HAP-1 (cell line): ENCODE results near the gene SLC6A6.

Experiments used
- DNase-seq, 2 experiments: peaks; one replicate each; pipeline ENCODE4 v3.0.0-alpha.2; 2016 to 2020; ENCODE audit warnings: low spot score in 2 of 2
- H3K27me3 ChIP-seq: fragments of 250-450 bp; sonication (Bioruptor Pico); 2 replicates; pipeline ENCODE4 v1.5.1; 2020; ENCODE audit warnings: low read depth, mild to moderate bottlenecking, moderate library complexity
- H3K36me3 ChIP-seq: fragments of 250-450 bp; sonication (Bioruptor Pico); replicated peaks from 2 replicates; pipeline ENCODE4 v1.5.1; 2020; ENCODE audit warnings: mild to moderate bottlenecking
- H3K4me1 ChIP-seq: fragments of 250-450 bp; sonication (Bioruptor Pico); 2 replicates; pipeline ENCODE4 v1.5.1; 2020; ENCODE audit warnings: mild to moderate bottlenecking
- H3K4me3 ChIP-seq: fragments of 250-450 bp; sonication (Bioruptor Pico); 2 replicates; pipeline ENCODE4 v1.5.1; 2020; ENCODE audit warnings: mild to moderate bottlenecking, moderate library complexity
- H3K9me3 ChIP-seq: fragments of 250-450 bp; sonication (Bioruptor Pico); 2 replicates; pipeline ENCODE4 v1.5.1; 2020; ENCODE audit warnings: mild to moderate bottlenecking, moderate library complexity
- in situ Hi-C: fragments of 300-500 bp; cut with MboI; formaldehyde crosslinking; loops from 3 replicates; pipeline ENCODE4 v1.14.3; 2020; ENCODE audit warnings: low sequenced_read_pairs, inconsistent platforms, mixed read lengths

Gene SLC6A6

DNA sequence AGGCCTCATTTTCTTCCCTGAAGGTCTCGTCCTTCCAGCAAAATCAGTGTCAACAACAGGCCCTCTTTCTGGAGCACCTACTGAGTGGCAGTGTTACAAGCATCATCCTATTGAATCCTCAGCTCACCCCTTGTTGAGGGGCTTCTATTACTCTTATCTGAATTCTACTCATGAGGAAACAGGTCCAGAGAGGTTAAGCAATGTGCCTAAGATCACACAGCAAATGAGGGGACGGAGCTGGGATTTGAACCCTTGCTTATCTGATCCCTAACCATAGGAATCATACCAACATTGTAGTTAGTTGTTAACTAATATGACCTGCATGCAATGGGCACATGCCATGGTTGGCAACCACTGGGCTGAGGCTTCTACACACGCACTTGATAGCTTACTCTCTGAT lies 63.0 kb downstream of the SLC6A6 start:
- no peaks in the 10 kb centered on the region for H3K27me3 ChIP-seq
- H3K4me1 ChIP-seq = no peaks in the 10 kb centered on the region; the same call in 1 of the 2 replicates
- no peaks in the 10 kb centered on the region for H3K9me3 ChIP-seq
- no peak for DNase-seq
- in situ Hi-C loops = loop anchor here (10.0 kb wide), 1 partner anchor 571 kb away; no protein-coding TSS in a partner anchor
- H3K4me3 ChIP-seq = no peak overlapping the region
- H3K36me3 ChIP-seq = peaks cover 32% of the 10 kb centered on the region

DNA sequence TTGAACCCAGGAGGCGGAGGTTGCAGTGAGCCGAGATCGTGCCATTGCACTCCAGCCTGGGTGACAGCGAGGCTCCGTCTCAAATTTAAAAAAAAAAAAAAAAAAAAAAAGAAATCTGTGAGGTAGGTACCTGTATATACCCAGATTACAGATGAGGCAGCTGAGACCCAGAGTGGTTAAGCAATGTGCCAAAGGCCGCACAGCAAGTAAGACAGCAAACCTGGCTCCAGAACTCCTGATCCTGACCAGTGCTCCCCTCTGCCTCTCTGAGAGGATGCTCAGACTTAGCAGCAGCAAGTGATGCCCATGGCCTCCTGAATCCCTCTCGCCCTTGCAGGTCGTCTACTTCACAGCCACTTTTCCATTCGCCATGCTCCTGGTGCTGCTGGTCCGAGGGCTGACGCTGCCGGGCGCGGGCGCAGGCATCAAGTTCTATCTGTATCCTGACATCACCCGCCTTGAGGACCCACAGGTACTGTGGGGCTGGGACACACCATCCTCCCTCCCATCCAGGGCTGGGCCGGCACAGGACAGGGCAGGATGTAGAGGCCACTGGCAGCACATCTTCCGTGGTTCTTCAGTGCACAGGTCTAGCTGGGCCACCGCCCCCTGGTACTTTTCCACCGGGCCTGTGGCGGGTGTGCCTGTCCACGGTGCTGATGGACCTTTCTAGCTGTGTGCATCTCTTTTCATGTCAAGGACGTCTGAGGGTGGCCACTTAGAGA lies 63.9 kb downstream of the SLC6A6 start:
- DNase-seq = no peak
- Histone ChIP-seq H3K4me1 (no peaks in the 10 kb centered on the region; the same call in 1 of the 2 replicates), H3K36me3 (peaks cover 29% of the 10 kb centered on the region), H3K9me3 (no peaks in the 10 kb centered on the region), H3K27me3 (no peaks in the 10 kb centered on the region), H3K4me3 (no peak overlapping the region)
- in situ Hi-C loops = loop anchor here (10.0 kb wide), 1 partner anchor 572 kb away; no protein-coding TSS in a partner anchor

DNA sequence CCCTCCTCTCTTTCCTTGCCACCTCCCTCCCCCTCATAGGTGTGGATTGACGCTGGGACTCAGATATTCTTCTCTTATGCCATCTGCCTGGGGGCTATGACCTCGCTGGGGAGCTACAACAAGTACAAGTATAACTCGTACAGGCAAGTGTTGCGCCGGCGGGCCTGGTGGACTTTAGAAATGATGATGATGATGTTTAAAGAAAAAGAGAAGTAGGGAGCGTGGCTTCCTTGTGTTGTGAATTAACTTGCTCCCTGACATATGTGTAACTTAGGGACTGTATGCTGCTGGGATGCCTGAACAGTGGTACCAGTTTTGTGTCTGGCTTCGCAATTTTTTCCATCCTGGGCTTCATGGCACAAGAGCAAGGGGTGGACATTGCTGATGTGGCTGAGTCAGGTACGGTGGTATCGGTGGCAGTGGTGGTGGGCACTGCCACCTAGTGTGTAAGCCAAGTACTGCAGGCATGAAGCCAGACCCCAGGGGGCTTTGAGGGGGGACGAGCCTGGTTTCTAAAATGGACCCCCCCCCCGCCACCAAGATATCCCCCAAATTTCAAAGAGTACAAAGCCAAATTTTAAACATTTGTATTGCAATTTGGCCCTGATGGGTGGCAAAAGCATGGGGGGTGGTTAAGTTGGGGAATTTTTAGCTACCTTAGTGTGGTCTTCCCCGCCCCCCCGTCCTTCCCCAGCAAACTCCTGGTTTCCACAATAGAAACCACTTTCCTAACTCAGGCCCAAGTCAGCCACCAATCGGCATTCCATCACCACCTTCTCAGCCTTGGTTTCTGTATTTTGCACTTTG lies 65.6 kb downstream of the SLC6A6 start:
- in situ Hi-C loops = loop anchor here (10.0 kb wide), 1 partner anchor 573 kb away; no protein-coding TSS in a partner anchor
- Histone ChIP-seq H3K27me3 (no peaks in the 10 kb centered on the region), H3K9me3 (no peaks in the 10 kb centered on the region), H3K4me1 (no peaks in the 10 kb centered on the region; the same call in 1 of the 2 replicates), H3K36me3 (peaks cover 19% of the 10 kb centered on the region), H3K4me3 (no peak overlapping the region)
- DNase-seq = peak; percentile 17 to 57

DNA sequence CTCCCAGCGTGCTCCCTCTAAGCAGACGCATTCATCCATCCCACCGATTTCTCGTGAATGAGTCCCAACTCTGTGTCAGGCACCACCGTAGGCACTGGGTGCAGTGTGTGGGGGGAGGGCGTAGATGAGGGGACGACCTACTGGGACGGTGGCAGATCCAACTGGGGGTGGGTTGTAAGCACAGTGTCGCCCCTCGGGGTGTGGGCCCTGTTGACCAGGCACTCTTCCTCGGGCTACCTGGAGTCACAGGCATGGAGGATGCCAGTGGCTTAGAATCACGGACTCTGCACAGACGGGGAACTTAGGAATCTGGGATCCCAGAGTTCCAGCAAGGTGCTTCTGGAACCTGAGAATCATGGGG lies 66.2 kb downstream of the SLC6A6 start:
- Histone ChIP-seq H3K4me1 (no peaks in the 10 kb centered on the region), H3K9me3 (no peaks in the 10 kb centered on the region), H3K4me3 (no peak overlapping the region), H3K36me3 (peaks cover 18% of the 10 kb centered on the region), H3K27me3 (no peaks in the 10 kb centered on the region)
- DNase-seq = no peak
- in situ Hi-C loops = loop anchor here (10.0 kb wide), 1 partner anchor 574 kb away; no protein-coding TSS in a partner anchor

DNA sequence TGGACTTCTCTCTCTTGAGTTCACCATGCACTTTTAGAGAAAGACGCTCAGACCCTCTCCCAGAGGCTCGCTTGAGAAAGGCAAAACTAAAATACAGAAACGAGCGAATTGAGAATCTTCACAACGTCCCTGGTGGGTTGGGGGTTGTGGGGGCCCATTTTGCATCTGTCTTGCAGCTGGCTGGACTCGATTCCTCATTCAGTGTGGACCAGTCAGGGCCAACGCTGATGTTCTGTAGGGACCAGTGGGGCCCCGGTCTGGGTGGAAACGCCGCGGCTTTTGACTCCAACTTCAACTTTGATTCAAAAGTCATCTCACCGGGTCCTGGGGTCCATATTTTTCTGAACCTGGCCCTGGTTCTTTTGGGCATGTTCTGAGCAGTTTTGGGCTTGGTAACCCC lies 68.1 kb downstream of the SLC6A6 start:
- no peaks in the 10 kb centered on the region for H3K4me1 ChIP-seq
- H3K36me3 ChIP-seq = peaks cover 12% of the 10 kb centered on the region
- no peak overlapping the region for H3K4me3 ChIP-seq
- H3K9me3 ChIP-seq = no peaks in the 10 kb centered on the region
- in situ Hi-C loops = no loop called here
- no peaks in the 10 kb centered on the region for H3K27me3 ChIP-seq
- DNase-seq = no peak

DNA sequence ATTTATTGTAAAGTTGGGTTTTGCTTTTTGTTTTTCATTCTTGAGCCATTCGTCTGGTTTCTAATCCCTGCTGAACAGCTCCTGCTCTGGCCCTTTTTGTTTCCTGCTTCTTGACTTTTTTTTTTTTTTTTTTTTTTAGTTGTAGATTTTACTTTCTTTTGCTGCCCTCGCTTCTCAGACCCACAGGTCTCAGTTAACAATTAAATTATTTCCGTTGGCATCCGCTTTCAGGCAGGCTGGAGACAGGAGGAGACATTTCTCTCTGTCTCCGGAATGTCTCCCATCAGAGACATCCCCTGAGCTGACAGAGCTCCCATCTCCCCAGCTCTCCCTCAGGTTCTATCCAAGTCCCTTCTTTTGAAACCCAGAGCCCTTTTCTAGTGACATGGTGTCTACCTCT lies 68.6 kb downstream of the SLC6A6 start:
- no peaks in the 10 kb centered on the region for H3K27me3 ChIP-seq
- H3K36me3 ChIP-seq = peaks cover 12% of the 10 kb centered on the region
- in situ Hi-C loops = no loop called here
- no peak for DNase-seq
- H3K4me1 ChIP-seq = no peaks in the 10 kb centered on the region
- H3K4me3 ChIP-seq = no peak overlapping the region
- no peaks in the 10 kb centered on the region for H3K9me3 ChIP-seq

GRCh38 chr3:14471690-14472089 lies 69.3 kb downstream of the SLC6A6 start:
- DNase-seq = no peak
- in situ Hi-C loops = no loop called here
- no peaks in the 10 kb centered on the region for H3K4me1 ChIP-seq
- H3K4me3 ChIP-seq = no peak overlapping the region
- H3K27me3 ChIP-seq = no peaks in the 10 kb centered on the region
- H3K9me3 ChIP-seq = no peaks in the 10 kb centered on the region
- H3K36me3 ChIP-seq = peaks cover 12% of the 10 kb centered on the region

- peaks cover 8% of the 10 kb centered on the region for H3K36me3 ChIP-seq
- in situ Hi-C loops = no loop called here
- no peak for DNase-seq
- H3K9me3 ChIP-seq = no peaks in the 10 kb centered on the region
- H3K4me3 ChIP-seq = no peak overlapping the region
- no peaks in the 10 kb centered on the region for H3K4me1 ChIP-seq
- H3K27me3 ChIP-seq = no peaks in the 10 kb centered on the region
Observed at GRCh38 chr3:14472471-14473351, 70.3 kb downstream of the SLC6A6 start.

- in situ Hi-C loops = no loop called here
- Histone ChIP-seq H3K9me3 (no peaks in the 10 kb centered on the region), H3K36me3 (peaks cover 5% of the 10 kb centered on the region), H3K4me1 (no peaks in the 10 kb centered on the region), H3K27me3 (no peaks in the 10 kb centered on the region), H3K4me3 (no peak overlapping the region)
- no peak for DNase-seq
Observed at GRCh38 chr3:14473411-14473891, 71.0 kb downstream of the SLC6A6 start.

DNA sequence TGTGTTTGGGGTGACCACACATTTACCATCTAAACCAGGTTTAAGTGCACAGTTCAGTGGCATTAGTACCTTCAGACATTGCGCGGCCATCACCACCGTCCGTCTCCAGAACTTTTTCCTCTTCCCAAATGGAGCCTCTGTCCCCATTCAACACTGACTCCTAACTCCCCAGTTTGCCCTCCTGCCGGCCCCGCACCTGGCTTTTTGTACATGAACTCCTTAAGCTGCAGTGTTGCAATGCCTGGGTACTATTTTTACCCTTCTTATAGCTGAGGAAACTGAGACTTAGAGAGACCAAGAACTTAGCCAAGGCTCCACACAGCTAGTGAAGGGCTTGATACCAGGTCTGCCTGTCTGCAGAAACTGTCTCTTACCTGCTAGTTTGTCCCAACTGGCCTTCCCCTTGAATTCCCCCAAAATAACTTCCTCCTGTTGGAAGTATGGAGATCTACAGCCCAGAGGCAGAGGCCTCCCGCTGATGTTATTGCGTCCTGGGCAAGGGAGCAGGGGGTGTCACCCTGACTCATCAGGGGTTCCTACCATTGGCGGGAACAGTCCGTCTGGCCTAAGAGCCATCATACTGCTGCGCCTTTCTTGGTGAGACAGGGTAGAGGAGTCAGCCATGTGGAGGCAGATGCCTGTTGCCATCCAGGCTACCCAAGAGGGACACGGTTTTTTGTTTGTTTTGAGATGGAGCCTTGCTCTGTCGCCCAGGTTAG lies 72.1 kb downstream of the SLC6A6 start:
- Histone ChIP-seq H3K9me3 (no peaks in the 10 kb centered on the region), H3K27me3 (no peaks in the 10 kb centered on the region), H3K36me3 (peaks cover 5% of the 10 kb centered on the region), H3K4me1 (no peaks in the 10 kb centered on the region), H3K4me3 (no peak overlapping the region)
- in situ Hi-C loops = no loop called here
- DNase-seq = no peak

GRCh38 chr3:14475621-14476020 lies 73.2 kb downstream of the SLC6A6 start:
- Histone ChIP-seq H3K27me3 (no peaks in the 10 kb centered on the region), H3K4me3 (no peak overlapping the region), H3K36me3 (peaks cover 5% of the 10 kb centered on the region), H3K9me3 (no peaks in the 10 kb centered on the region), H3K4me1 (no peaks in the 10 kb centered on the region)
- no peak for DNase-seq
- in situ Hi-C loops = no loop called here

- peaks cover 12% of the 10 kb centered on the region for H3K36me3 ChIP-seq
- H3K4me1 ChIP-seq = peaks cover 1% of the 10 kb centered on the region; the same call in 1 of the 2 replicates
- no peaks in the 10 kb centered on the region for H3K27me3 ChIP-seq
- in situ Hi-C loops = no loop called here
- no peak for DNase-seq
- H3K9me3 ChIP-seq = no peaks in the 10 kb centered on the region
- no peak overlapping the region for H3K4me3 ChIP-seq
Observed at GRCh38 chr3:14476583-14477265, 74.3 kb downstream of the SLC6A6 start.
